NCI-H146 treated with DMSO at 0.1 percent for 48 hours (cell line): ENCODE measurements around the gene ARAF.

ENCODE experiments used
- DNase-seq: peaks from one replicate; lab custom pipeline; 2025; ENCODE audit not compliant: unreplicated experiment; lab: John Stamatoyannopoulos, UW

The ARAF gene

GRCh38 chrX:47619486-47620302, 58.7 kb downstream of the ARAF start, which contains the start of gene SYN1:
Gene SYN1, minus strand, starts transcription at chrX:47619857. Its CDS starts 129 bp downstream, at chrX:47619728.
- peak; percentile 44 for DNase-seq

- DNase-seq: no peak
Measured at GRCh38 chrX:47620303-47620685, 59.3 kb downstream of the ARAF start.
